Activated naive CD4-positive, alpha-beta T cell treated with anti-CD3 and anti-CD28 coated beads, Interleukin-2, amount 10 ng/mL, durations not matched to agents 5 hours and 36 hours (primary cell): ENCODE results near the gene TBCD. TPM values are rescaled to one million over a fixed set of nuclear protein-coding genes. Genes with fewer than 3 reads are reported as not detected.

Experiments
- total RNA-seq, 2 experiments: library from RNA; stranded (reverse); gene quantifications; one replicate each; pipeline ENCODE4 v1.2.3, GENCODE V29; 2021

The TBCD gene
- 100 to 1,000 TPM; 161 to 174 TPM for total RNA-seq

DNA sequence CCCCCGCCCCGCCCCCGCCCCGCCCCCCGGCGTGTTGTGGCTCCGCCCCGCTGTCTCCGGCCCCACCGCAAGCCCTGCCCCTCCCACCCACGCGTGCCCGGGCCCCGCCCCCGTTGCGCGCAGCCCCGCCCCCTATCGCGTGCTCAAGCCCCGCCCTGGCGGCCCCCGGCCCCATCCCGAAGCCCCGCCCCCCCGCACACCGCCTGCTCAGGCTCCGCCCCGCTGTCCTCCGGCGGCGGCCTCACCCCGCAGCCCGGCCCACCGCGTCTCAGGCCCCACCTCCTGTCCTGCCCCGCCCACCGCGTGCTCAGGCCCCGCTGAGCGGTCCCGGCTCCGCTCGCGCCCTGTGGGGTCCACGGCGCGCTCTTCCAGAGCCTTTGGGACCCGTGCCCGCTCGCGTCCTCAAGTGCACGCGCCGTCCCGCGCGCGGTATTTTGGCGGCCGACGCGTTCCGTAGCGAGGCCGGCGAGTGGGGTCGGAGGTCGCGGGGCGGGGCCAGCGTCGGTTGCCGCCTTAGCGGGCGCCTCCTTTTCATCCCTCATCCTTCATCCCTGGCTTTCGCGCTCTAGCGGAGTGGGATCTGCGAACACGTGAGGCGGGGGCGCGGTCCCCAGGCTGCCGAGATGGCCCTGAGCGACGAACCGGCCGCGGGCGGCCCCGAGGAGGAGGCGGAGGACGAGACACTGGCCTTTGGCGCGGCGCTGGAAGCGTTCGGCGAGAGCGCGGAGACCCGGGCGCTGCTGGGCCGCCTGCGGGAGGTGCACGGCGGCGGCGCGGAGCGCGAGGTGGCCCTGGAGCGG, at the start of gene TBCD:
TSS of gene TBCD (plus strand) at position 495 of the 800 bp plus-strand sequence. CDS start at position 624, 129 bp downstream.

DNA sequence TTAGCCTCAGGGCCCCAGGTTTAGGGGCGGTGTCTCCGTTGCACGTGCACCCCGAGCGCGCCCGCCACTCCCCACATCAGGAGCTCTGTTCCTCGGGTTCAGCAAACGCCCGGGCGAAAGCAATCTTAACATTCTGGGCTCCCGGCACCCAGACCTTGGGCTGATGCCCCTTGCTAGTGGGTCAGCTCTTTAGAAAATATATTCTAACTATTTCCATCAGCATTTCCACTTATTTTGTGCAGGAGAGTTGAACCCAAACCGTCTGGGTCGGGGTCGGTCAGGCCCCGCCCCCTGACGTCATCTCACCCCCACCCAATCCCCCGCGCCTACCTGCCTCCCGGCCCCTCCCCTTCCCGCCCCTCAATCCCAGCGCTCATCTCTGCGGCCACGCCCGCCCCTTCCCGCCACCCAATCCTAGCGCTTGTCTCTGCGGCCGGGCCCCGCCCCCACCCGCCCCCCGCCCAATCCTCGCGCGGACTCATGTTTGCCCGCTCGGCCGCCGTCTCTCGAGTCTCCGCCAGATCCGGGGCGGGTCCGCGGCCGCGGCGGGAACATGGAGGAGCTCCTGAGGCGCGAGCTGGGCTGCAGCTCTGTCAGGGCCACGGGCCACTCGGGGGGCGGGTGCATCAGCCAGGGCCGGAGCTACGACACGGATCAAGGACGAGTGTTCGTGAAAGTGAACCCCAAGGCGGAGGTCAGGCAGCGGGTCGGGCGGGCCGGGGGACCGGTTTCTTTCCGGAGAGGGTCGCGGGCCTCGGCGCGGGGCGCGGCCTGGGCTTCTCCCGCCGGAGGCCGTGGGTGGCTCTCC, 35.5 kb upstream of the TBCD start, which contains the start of gene FN3KRP:
TSS of gene FN3KRP (plus strand) at position 504 of the 808 bp plus-strand sequence. CDS start at position 554, 50 bp downstream.

DNA sequence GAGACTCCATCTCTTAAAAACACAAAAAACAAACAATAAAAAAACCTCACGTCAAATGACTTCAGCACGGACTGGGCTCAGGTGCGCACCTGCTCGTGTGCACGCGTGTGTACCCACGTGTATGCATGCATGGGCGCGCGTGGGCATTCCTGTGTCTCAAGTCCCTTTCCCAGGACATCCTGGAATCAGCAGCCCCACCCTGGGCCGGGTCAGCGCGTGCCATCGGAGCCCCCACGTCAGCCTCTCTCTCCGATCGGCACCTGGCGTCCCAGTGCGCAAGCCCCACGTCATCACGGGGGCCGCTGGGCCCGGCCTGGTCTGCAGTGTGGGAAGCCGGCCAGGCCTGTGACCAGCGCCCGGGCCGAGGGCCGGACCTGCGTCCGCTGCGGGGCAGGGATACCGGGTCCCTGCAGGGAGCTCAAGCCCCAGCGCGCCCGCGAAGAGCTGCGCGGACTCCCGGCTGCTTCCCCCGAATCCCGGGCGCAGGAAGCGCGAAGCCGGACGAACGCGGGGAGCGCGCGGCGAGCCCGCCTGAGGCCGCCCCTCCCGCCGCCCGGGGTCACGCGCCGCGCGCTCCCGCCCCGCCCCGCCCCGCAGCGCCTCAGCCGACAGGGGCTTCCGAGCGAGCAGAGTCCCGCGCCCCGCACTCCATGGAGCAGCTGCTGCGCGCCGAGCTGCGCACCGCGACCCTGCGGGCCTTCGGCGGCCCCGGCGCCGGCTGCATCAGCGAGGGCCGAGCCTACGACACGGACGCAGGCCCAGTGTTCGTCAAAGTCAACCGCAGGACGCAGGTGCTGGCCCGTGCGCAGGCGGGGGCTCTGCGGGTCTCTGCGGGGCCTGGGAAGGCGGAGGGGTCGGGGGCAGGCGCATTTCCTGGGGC, 16.6 kb upstream of the TBCD start, which contains the start of gene FN3K:
TSS of gene FN3K (plus strand) at position 629 of the 880 bp plus-strand sequence. CDS start at position 651, 22 bp downstream.

DNA sequence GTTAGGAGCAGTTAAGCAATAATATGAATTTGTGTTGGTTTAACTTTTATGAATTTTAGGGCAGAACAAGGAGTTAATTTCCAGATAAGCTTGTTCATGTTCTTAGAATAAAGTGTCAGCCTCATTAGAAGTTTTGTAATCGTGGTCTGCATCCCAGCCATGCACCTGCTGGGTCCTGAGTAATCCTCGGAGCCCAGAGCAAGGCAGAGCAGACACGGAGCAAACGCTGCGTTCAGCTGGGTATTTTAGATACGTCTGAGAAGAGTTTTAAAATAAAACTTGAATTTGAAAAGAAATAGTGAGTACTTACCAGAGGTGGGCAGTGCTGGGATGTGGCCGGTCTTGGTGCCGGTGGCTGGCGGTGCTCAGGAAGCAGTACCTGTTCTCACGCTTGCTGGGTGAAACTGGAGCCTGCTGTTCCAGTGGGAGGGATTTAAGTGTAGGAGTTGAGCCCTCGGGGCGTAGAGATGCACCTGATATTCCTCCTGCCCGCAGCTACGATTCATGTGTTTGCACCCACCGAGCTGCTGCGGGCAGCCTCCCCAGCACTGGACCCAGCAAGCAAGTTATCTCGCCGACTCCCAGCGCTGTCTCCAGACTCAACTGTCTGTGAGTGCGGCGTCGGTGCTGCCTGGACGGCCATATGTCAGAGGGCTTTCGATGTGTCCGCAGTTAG, 87.9 kb downstream of the TBCD start, which contains the start of gene ZNF750:
TSS of gene ZNF750 (minus strand) at position 406 of the 676 bp plus-strand sequence. CDS start 7,568 bp downstream, outside the sequence.

Other genes starting within 250 kb of the TBCD start
- 10 to 100 TPM; 50.9 to 51.6 TPM for gene FOXK2, start 232.3 kb upstream of the TBCD start, total RNA-seq
- 10 to 100 TPM; 37.5 to 37.8 TPM for gene WDR45B, start 103.6 kb upstream of the TBCD start, total RNA-seq
- gene RAB40B, start 53.4 kb upstream of the TBCD start, total RNA-seq = 1 to 10 TPM; 2.0 to 2.6 TPM
- gene FN3KRP, start 35.4 kb upstream of the TBCD start, total RNA-seq = 10 to 100 TPM; 31.5 to 32.3 TPM
- 1 to 10 TPM; 4.7 to 5.9 TPM for gene FN3K, start 16.4 kb upstream of the TBCD start, total RNA-seq
- not detected for gene ZNF750, start 88.0 kb downstream of the TBCD start, total RNA-seq